Glutamatergic neuron (in vitro differentiated cells): ENCODE data around the gene STARD3. TPM values are rescaled to one million over a fixed set of nuclear protein-coding genes. Genes with fewer than 3 reads are reported as not detected.

Experiments
- DNase-seq: peaks from one replicate; pipeline ENCODE4 v3.0.0; 2022
- H3K27ac Mint-ChIP-seq: one replicate; pipeline ENCODE4 v1.8.0; 2020; ENCODE audit warnings: mild to moderate bottlenecking, mixed read lengths, inconsistent platforms; ENCODE audit not compliant: unreplicated experiment
- H3K27me3 Mint-ChIP-seq: one replicate; pipeline ENCODE4 v1.8.0; 2020; ENCODE audit warnings: mild to moderate bottlenecking, moderate library complexity, mixed read lengths, inconsistent platforms; ENCODE audit not compliant: unreplicated experiment
- H3K36me3 Mint-ChIP-seq: one replicate; pipeline ENCODE4 v1.8.0; 2020; ENCODE audit warnings: mild to moderate bottlenecking, mixed read lengths, inconsistent platforms; ENCODE audit not compliant: unreplicated experiment
- H3K4me1 Mint-ChIP-seq: one replicate; pipeline ENCODE4 v1.8.0; 2020; ENCODE audit warnings: mild to moderate bottlenecking, low read depth, mixed read lengths, inconsistent platforms; ENCODE audit not compliant: unreplicated experiment
- H3K4me3 Mint-ChIP-seq: one replicate; pipeline ENCODE4 v1.8.0; 2020; ENCODE audit warnings: mild to moderate bottlenecking, mixed read lengths, inconsistent platforms; ENCODE audit not compliant: unreplicated experiment
- H3K9me3 Mint-ChIP-seq: one replicate; pipeline ENCODE4 v1.8.0; 2020; ENCODE audit warnings: mild to moderate bottlenecking, moderate library complexity, mixed read lengths, inconsistent platforms; ENCODE audit not compliant: unreplicated experiment
- total RNA-seq: library from RNA; stranded (reverse); fragmentation: NEBNext Ultra II Directional; extraction: Animal tissue kit (Norgen Biotek cat#: 25700); gene quantifications from one replicate; pipeline ENCODE4 v1.2.1, GENCODE V29; 2021; ENCODE audit not compliant: unreplicated experiment
- TF ChIP-seq, protein P1 (sequence below): fragments of 200-600 bp; sonication (generic); IDR thresholded peaks from one replicate; pipeline ENCODE4 v1.5.0; 2021; ENCODE audit not compliant: partially characterized antibody, unreplicated experiment

STARD3 gene
- total RNA-seq, 1 donor from 2014 or later, result 48.0 TPM

DNA sequence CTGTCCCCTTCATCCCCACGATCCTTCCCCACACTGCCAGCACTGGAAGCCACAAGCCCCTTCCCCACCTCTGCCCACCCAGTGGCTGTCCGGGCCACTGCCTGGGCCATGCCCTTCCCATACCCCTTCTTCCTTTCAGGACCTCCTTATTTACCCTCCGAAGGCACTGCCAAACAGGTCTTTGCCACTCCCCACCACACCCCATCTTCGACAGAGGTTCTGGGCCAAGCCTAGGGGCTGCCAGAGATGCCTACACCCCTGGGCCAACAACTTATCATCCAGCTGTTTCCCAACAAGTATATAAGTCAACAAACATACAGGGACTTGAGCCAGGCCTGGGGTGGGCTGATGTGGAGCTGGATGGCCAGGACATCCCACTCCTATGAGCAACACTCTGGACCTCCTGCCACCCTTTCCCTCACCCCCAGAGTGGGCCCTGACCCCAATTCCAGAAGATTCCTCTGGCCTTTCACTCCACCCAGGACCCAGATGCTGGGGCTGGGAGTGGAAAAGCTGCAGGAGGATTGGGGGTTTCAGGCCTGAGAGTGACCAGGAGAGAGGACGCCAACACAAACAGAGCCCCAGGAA, 11.7 kb upstream of the STARD3 start:
- Mint-ChIP-seq H3K36me3 (no peaks in the 10 kb centered on the region), H3K4me3 (no peak overlapping the region), H3K9me3 (peaks cover 4% of the 10 kb centered on the region), H3K4me1 (no peaks in the 10 kb centered on the region), H3K27ac (no peak overlapping the region), H3K27me3 (peaks cover 11% of the 10 kb centered on the region)
- TF ChIP-seq, protein P1, sequence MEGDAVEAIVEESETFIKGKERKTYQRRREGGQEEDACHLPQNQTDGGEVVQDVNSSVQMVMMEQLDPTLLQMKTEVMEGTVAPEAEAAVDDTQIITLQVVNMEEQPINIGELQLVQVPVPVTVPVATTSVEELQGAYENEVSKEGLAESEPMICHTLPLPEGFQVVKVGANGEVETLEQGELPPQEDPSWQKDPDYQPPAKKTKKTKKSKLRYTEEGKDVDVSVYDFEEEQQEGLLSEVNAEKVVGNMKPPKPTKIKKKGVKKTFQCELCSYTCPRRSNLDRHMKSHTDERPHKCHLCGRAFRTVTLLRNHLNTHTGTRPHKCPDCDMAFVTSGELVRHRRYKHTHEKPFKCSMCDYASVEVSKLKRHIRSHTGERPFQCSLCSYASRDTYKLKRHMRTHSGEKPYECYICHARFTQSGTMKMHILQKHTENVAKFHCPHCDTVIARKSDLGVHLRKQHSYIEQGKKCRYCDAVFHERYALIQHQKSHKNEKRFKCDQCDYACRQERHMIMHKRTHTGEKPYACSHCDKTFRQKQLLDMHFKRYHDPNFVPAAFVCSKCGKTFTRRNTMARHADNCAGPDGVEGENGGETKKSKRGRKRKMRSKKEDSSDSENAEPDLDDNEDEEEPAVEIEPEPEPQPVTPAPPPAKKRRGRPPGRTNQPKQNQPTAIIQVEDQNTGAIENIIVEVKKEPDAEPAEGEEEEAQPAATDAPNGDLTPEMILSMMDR, result no peak
- no peak for DNase-seq

DNA sequence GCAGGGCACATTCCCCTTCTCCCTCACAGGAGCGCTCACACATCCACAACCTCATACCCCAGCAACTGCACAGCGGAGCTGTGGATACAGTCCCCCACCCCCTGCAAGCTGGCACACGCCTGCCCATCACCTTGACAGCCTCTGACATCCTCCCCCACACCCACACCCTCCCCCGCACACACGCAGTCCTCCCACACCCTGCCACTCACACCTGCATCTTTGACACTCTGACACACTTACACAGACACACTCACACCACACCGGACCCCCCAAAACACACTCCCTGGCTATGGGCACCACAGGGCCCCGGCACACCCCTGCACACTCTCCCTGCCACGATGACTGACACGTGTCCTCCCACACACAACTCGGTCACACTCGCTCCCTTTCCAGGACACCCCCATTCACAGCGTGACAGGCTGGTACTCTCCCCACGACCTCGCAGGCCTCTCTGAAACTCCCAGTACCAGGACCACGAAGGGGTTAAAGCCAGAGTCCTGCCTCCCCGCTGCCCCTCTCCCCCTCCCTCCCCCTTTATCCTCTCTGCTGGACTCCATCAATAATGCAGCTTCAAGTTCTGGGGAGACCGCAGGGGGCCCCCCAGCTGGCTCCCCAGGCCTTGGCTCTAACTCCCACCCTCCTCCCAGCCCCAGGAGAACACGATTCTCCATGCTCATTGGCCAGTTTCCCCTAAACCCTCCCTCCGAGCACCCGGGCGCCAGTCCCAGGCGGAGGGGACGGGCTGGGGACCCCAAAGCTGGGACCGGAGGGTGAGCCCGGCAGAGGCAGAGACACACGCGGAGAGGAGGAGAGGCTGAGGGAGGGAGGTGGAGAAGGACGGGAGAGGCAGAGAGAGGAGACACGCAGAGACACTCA, 10.5 kb upstream of the STARD3 start, which contains the start of gene PPP1R1B:
Gene PPP1R1B, plus strand, starts transcription at position 782 of the 876 bp plus-strand sequence. CDS start 441 bp downstream, outside the sequence.
- H3K4me3 Mint-ChIP-seq, result peak within 1 kb of the TSS; percentile 81
- H3K9me3 Mint-ChIP-seq, result peaks cover 4% of the 10 kb centered on the region
- peaks cover 17% of the 10 kb centered on the region for H3K27me3 Mint-ChIP-seq
- TF ChIP-seq, protein P1, result no peak
- DNase-seq, result no peak
- no peak within 1 kb of the TSS for H3K27ac Mint-ChIP-seq
- H3K36me3 Mint-ChIP-seq, result no peaks in the 10 kb centered on the region
- H3K4me1 Mint-ChIP-seq, result peaks cover 2% of the 10 kb centered on the region

DNA sequence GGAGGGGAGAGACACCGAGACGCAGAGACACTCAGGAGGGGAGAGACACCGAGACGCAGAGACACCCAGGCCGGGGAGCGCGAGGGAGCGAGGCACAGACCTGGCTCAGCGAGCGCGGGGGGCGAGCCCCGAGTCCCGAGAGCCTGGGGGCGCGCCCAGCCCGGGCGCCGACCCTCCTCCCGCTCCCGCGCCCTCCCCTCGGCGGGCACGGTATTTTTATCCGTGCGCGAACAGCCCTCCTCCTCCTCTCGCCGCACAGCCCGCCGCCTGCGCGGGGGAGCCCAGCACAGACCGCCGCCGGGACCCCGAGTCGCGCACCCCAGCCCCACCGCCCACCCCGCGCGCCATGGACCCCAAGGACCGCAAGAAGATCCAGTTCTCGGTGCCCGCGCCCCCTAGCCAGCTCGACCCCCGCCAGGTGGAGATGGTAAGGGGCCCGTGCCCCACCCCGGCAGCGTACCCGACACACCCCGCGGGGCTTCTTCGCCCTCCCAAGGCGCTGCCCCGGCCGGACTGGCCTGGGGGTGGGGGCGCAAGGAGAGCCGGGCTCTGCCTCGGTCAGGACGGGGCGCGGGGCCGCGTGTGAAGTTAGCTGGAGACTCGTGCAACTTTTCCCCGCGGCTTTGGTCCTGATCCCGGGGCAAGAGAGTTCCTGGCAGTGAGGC, 9.8 kb upstream of the STARD3 start:
- Mint-ChIP-seq H3K36me3 (no peaks in the 10 kb centered on the region), H3K27ac (no peak overlapping the region), H3K27me3 (peaks cover 17% of the 10 kb centered on the region)

DNA sequence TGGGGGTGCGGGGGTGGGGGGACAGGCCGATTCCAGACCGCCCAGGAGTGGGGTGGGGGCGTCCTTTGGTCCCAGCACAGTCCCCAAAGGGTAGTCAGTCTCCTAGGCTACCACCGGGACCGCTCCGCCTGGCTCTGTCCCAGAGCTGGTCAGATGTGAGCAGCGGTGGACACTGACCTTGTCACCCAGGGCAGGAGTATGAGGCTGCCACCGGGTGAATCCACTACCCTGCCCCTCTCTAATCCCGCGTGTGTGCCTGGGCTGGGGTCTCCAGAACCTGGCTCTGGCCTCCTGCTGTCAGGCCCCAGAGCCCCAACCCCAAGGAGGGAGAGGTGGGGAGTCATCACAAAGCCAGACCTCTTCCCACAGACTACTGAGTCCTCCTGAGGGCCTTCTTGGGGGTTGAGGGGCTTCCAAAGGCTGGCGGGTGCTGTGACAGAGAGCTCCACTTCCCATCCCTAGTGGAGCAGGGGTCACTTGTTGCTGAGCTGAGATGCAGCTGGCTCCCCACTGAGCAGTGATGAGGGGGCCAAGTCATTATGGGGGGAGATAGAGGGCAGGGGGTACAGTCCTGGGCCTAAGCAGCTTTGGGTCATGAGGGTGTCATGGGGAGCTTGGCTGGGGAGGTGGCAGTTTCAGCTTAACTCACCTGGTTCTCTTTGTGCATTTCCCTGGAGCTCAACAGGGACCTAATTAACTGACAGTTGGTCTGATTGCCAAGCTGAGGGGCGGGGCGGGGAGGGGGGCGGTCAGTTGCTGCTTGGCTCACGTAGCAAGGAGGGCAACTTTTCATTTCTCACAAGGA, 9.0 kb upstream of the STARD3 start:
- H3K27me3 Mint-ChIP-seq, result peaks cover 17% of the 10 kb centered on the region
- H3K27ac Mint-ChIP-seq, result no peak overlapping the region
- H3K4me1 Mint-ChIP-seq, result peaks cover 2% of the 10 kb centered on the region
- TF ChIP-seq, protein P1, result no peak
- H3K9me3 Mint-ChIP-seq, result peaks cover 3% of the 10 kb centered on the region
- DNase-seq, result no peak
- no peak overlapping the region for H3K4me3 Mint-ChIP-seq
- no peaks in the 10 kb centered on the region for H3K36me3 Mint-ChIP-seq

More for the DNA sequence above, 9.8 kb upstream of the STARD3 start:
- Mint-ChIP-seq H3K4me1 (peaks cover 2% of the 10 kb centered on the region), H3K4me3 (peak overlapping the region; percentile 81), H3K9me3 (peaks cover 4% of the 10 kb centered on the region)
- DNase-seq, result no peak
- TF ChIP-seq, protein P1, result no peak
